Kidney capillary endothelial cell (primary cell): Measurements from ENCODE around the gene PLEKHN1.
"Not testable (repeated sequence)": the region's sequence is repeated elsewhere in the genome, so short reads cannot be mapped to it uniquely, and the experiment has no call there.

Source experiments
- DNase-seq: peaks from one replicate; pipeline ENCODE4 v3.0.0-alpha.2; 2018; ENCODE audit warnings: low spot score

The PLEKHN1 gene

DNA sequence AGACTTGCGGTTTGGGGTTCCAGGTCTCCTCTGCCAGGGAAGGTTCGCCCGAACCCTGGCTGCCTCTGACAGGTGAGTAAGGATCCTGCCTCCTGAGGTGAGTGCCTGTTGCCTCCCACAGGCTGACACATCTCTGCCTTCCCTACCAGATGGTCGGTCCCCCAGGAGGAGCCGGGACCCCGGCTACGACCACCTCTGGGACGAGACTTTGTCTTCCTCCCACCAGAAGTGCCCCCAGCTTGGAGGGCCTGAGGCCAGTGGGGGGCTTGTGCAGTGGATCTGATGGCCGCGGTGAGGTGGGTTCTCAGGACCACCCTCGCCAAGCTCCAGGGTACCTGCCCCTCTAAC, 8.0 kb downstream of the PLEKHN1 start:
- DNase-seq, result no peak

DNA sequence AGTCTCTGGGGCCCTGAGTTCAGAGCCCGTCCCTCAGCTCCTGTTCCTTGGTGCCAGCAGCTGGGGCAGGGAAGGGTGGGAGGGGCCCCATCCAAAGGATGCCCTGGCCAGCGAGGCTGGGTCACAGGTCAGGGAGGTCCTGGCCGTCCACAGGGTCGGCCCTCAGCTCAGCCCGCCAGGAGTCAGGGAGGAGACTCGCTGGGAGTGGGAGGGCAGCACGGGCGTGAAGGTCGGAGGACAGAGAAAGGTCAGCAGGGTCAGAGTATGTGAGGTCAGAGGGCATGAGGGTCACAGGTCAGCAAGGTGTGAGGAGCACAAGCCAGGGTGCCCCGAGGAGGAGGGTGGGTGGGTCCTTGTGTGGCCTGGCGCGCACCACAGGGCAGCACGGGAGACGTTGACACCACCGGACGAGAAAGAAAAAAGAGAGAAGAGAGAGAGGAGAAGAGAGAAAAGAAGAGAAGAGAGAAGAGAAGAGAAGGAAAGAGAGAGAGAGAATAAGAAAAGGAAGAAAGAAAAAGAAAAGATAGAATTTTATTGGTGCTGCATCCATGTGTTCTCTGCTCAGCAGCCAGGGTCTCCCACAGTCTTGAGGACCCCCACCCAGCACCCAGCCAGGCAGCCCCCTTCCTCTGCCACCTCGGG, 8.5 kb downstream of the PLEKHN1 start:
- DNase-seq, result no peak

DNA sequence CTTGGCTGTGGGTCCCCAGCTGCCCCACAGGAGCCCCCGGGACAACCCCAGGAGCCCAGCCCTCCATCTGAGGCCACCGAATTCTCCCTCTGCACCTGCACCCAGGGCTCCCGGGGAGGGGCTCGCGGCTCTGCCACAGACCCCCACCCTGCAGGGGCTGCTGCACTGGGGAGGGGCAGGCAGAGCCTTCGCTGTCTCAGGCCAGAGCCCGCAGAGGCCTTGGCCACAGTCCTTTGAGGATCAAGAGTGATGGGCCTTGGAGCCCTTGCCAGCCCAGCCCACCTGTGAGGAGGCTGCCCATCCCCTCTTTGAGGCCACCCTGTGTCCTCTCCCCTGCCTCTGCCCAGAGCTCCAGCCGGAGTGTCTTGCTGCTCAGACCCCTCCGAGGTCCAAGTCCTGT, 9.1 kb downstream of the PLEKHN1 start:
- DNase-seq, result no peak

DNA sequence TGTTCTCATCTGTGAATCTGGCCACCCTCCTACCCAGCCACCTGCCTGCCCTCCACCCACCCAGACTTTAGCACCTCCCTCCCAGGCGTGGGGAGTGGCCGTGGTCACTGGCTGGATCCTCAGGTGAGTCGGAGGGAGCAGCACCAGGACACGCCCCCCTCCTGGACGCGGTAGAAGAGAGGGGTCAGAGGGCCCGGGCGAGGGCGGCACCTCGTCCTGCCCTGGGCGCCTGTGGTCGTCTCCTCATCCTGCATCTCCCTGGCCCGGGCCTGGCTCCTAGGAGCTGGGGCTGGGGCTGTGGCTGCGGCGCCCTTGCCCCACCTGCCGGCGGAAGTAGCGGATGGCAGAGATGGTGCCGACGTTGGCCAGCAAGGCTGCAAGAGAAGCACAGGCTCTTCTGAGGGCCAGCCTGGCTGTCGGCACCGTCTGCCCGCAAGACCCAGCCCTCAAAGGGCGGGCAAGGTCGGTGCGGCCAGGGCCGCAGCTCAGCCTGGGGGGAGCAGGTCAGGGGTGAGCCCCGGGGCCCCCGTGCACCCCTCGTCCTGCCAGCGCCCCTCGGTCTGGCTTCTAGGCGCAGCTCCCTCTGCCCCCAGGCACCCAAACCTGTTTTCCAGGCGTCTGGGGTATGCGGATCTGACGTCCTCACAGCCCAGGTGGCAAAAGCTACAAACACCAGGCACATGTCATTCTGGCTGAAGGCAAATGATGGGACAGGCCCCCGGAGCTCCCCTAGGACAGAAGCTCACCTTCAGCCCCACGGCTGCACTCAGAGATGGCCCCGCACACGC, 9.8 kb downstream of the PLEKHN1 start:
- DNase-seq, result peak; percentile 48

DNA sequence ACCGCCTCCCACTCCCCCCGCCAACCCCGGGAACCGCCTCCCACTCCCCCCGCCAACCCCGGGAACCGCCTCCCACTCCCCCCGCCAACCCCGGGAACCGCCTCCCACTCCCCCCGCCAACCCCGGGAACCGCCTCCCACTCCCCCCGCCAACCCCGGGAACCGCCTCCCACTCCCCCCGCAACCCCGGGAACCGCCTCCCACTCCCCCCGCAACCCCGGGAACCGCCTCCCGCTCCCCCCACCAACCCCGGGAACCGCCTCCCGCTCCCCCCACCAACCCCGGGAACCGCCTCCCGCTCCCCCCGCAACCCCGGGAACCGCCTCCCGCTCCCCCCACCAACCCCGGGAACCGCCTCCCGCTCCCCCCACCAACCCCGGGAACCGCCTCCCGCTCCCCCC, 10.5 kb downstream of the PLEKHN1 start:
- DNase-seq, result not testable (repeated sequence)

DNA sequence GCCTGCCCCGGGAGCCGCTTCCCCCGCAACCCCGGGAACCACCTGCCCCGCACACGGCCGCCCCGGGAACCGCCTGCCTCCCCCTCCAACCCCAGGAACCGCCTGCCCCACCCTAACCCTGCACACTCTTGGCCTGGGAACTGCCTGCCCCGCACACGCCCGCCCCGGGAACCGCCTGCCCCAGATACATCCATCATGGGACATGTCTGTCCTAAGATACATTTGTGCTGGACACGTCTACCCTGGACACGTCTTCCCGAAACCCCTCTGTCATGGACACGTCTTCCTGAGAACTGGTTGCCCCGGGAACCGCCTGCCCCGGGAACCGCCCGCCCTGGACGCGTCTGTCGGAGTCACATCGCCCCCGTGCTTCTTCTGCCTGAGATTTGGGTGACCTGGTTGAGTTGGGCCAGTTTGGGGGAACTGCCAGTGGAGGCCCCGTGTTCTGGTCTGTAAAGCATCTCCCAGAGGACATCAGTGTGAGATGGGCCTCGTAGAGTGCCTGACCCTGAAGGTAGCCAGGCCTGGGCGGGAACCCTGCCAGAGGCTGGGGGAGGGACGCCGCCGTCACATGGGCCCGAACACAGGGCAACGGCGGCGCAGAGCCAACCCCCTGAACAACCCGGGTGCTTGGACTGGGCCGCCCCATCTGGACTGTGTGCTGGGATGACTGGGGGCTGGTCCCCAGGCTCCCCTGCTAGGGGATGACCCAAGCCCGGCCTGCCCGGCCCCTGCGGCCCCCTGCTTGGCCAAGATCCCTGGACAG, 12.0 kb downstream of the PLEKHN1 start:
- no peak for DNase-seq

DNA sequence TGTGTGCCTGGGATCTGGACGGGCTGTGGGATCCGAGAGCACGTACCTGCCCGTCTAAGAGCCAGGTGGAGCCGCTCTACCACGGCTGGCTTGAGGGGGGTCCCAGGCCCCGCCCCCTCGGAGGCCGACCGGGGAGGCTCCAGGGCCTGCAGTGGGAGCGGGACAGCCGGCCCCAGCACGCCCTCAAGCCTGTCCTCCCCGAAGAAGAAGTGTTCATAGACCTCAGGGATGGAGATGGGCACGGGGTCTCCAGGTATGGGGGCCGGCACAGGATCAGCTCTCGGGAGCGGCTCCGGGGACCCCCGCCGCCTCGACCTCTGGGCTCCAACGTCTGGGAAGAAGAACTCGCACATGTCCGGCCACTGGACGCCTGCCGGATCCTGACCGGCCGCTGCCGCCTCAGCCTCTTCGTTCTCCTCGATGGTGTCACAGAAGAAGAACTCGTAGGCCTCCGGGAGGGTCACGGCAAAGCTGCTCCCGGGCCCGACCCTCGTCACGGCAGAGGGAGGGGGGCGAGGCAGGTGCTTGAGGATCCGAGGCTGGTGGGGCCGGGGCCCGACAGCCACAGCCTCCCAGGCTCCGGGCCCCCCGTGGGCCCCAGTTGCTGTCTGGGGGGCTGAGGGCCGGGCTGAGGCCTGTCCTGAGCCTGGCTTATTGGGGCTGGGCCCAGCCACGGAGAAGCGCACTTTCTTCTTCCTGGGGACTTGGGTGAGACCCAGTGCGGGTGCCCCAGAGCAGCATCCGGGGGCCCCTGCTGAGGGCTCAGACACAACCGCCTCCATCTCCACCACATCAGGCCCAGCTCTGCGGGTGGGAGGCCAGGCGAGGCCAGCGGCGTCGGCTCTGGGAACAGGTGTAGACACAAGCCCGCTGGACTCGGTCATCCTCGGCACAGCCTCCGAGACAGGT, 12.8 kb downstream of the PLEKHN1 start:
- no peak for DNase-seq

DNA sequence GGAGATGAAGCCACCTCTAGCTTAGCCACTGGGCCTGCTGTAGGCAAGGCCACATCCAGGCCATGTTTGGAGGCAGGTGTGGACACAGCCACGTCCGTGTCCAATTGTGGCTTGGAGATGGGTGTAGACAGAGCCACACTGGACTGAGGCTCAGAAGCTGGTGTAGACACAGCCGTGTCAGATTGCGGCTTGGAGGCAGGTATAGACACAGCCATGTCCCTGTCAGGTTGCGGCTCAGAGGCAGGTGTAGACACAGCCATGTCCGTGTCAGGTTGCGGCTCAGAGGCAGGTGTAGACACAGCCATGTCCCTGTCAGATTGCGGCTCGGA, 13.4 kb downstream of the PLEKHN1 start:
- DNase-seq, result no peak

DNA sequence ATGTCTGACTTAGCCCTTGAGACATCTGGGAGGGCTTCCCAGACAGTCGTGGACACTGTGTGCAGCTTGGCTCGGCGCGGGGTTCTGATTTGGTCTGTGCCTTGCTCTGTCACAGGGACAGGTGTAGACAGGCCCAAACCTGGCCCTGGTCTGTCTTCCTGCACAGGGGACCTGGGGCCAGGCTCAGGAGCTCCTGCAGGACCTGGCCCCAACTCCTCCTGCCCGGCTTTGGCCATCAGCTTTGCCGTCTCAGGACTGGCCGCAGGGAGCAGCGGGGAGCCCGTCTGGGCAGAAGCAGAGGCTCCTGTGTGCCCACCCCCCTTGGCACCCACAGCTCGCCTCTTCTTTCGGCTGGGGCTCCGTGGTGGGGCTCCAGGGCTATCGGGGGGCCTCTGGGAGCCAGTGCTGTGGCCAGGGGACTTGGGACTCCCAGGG, 13.9 kb downstream of the PLEKHN1 start:
- no peak for DNase-seq

DNA sequence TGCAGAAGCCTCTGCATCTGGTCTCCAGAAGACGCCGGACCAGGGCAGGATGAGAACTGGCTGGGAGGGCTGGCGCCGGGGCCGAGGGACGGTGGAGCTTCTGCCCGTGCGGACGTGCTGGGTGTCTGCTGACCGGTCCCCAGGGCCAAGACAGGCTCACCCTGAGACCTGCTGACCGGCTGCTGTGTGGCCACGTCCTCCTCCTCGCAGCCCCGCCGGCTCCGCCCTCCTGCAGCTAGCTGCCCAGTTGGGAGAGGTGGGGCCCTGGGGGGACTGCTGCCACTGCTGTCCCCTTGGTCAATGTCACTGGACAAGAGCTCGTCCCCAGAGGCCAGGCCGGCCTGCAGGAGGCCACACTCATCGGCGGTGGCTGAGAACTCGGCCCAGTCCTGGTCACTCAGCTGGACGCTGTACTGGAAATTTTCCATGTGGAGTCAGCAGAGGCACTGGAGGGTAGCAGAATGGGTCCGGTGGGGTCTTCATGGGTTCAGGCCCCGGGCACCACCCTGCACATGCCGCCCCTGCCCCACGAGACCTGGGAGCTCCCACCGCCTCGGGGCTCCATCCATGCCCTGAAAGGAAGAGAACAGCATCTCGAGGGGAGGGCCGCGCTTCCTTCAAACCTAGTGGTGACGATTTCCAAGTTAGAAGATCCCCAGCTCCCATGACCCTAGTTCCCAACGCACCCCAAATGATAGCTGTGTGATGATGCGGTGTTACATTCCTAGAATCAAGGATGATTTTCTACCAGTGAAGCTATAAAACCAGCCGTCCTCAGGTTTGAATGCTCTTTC, 14.5 kb downstream of the PLEKHN1 start:
- DNase-seq, result no peak

DNA sequence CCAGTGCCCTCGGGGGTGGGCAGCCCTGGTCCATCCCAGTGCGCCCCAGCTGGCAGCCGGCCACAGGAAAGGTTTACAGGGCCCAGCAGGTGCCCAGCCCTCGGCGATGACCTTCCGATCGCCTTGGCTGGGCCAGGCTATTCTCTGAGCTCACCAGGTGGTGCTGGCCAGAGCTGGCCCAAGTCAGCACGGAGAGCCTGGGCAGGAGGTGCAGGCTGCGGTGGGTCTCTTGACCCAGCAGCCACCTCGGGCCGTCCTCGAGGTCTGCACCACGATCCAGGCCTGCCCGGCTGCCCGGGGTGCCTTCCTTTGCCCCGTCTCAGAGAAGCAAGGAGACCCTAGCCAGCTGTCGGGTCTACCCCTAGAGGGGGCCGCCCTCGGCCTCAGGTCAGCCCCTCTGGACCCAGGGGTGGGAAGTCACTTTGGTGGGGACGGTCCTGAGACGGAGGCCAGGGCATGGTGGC, 15.2 kb downstream of the PLEKHN1 start:
- DNase-seq, result no peak

DNA sequence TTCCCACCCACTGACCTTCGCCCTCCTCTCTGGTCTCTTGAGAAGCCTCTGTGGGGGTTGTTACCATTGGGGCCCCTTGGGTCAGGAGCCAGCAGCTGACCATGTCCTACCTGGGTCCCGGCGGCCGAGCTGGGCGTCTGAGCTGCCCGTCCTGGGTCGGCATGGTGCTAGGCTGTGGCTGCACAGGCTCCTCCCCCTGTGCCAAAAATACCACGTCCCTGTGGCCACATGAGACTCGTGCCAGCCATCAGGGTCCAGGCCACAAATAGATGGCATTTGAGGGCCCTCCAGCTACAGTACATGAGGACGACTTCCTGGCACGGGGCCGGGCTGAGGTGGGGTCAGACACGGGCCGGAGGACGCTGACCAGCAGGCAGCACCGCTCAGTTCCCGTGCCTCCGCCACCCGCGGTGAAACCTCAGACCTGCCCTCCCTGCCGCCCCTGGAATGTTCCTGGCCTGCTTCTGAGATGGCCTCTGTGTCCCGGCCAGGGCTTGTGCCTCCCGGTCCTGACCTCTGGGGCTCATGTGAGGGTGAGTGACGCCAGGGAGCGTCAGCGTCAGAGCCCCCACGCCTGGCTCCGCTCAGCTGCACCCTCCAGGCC, 15.8 kb downstream of the PLEKHN1 start, which contains the start of gene PERM1:
Gene PERM1, minus strand, starts transcription at position 139 of the 604 bp plus-strand sequence. CDS start 1,064 bp downstream, outside the sequence.
- no peak for DNase-seq

DNA sequence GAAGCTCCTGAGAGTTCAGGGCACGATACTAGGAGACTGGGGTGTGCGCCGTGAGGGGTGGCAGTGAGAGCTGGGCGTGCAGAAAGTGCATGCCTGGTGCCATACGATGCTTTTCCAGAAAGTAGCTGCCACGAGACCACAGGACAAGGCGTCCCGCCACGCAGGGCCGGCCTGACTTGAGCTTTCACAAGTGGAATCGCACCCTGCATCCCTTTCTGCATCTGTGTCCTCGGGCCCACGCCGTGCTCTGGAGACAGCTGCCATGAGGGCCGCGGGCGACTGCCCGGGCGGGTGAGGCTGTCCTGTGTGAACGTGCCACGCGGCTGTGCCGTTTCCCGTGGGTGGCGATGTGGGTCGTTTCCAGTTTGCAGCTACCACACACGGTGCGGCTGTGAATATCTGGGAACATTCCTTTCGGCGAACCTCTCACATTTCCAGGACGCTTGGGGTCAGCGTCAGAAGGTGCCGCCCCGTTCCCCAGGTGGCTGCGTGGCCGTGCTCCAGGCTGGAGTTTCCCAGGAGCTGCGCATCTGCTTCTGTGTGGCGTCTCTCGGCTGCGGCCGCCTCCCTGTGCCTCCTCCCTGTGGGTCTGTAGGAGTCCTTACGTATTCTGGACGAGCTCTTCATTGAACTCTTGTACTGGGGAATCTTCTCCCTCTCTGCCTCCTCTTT, 16.6 kb downstream of the PLEKHN1 start:
- DNase-seq, result no peak

DNA sequence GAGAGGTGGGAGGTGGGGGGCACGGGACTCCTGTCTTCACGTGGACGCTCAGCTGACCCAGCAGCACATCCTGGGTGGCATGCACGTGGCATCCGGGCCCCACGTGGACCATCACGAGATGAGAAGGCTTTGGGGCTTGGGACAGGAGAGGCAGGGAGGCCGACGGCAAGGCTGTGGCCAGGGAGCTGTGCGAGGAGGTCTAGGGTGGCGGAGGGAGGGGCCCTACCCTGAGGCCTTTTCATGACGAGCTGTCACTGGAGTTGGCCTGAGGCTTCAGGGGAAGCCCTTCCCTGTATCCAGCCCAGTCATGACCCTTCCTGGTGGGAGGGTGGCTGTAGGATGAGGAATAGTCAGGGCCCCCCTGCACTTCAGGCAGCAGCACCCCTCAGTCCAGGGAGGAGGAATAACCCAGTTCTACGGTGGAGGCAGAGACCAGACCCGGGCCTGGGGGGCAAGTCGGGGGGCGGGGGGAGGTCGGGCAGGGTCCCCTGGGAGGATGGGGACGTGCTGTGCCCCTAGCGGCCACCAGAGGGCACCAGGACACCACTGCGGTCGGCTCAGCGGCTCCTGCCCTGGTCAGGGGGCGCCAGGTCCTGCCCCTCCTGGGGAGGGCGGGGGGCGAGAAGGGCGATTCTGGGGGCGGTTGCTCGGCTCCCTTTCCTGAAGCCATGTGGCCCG, 17.7 kb downstream of the PLEKHN1 start:
- DNase-seq, result no peak

DNA sequence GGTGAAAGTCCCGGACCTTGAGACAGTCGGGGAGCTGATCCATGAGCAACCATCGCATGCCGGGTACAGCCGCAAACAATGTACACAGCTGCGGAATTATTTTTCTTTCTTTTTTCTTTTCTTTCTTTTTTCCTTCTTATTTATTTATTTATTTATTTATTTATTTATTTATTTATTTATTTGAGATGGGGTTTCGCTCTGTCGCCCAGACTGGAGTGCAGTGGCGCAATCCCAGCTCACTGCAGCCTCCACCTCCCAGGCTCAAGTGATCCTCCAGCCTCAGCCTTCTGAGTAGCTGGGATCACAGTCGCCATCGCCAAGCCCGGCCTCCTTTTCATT, 18.2 kb downstream of the PLEKHN1 start:
- no peak for DNase-seq

DNA sequence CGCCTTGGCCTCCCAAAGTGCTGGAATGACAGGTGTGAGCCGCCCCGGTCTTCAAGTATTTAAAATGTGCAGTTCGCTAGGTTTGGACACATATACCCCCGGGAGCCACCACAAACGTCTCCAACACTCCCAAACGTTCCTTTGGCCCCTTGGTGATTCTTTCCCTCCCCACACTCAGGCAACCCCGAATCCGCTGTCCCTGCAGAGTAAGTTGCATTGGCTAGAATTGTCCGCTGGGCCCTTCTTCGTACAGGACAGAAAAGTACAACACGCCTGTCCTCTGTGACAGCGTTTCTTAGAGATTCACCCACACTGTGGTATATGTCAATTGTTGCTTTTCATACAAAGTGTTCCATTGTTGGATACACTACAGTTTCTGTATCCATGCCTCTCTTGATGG, 18.8 kb downstream of the PLEKHN1 start:
- DNase-seq, result no peak

DNA sequence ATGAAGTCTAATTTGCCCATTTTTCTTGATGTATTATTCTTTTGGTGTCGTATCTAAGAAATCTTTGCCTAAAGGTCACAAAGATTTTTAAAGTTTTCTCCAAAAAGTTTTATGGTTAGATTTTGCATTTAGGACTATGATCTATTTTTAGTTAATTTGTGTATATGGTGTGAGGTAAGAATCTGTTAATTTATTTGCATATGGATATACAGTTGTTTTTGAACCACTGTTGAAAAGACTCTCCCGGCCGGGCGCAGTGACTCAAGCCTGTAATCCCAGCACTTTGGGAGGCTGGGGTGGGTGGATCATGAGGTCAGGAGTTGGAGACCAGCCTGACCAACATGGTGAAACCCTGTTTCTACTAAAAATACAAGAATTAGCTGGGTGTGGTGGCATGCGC, 21.8 kb downstream of the PLEKHN1 start:
- not testable (repeated sequence) for DNase-seq

DNA sequence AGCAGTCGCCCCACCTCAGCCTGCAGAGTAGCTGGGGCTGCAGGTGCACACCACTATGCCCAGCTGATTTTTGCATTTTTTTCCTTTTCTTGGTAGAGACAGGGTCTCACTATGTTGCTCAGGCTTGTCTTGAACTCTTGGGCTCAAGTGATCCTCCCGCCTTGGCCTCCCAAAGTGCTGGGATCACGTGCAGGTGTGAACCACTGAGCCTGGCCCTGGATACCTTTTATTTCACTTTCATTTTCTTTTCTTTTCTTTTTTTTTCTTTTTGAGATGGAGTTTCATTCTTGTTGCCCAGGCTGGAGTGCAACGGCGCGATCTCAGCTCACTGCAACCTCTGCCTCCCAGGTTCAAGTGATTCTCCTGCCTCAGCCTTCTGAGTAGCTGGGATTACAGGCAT, 25.0 kb downstream of the PLEKHN1 start:
- DNase-seq, result not testable (repeated sequence)

DNA sequence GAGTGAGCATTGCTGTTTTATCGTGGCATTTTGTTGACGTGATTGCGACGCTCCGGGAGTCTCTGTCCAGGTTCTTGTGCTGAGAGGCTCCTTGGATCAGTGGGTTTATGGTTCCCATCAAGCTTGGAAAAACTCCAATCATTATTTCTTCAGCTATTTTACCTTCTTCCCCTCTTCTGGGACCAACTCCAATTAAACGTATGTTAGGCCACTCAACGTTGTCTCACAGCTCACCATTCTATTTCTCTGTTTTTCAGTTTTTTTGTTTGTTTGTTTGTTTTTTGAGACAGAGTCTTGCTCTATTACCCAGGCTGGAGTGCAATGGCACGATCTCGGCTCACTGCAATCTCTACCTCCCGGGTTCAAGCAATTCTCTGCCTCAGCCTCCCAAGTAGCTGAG, 25.6 kb downstream of the PLEKHN1 start:
- no peak for DNase-seq

DNA sequence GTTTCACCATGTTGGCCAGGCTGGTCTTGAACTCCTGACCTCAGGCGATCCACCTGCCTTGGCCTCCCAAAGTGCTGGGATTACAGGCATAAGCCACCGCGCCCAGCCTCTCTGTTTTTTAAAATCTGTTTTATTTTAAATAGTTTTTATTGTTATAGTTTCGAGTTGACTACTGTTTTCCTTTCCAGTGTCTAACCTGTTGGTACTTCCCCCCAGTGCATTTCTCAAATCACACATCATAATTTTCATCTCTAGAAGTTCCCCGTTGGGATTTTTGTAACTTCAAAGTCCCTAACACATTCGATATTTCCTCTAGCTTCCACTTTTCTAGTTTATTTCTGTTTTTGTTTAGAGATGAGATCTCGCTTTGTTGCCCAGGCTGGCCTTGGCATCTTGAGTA, 26.1 kb downstream of the PLEKHN1 start:
- no peak for DNase-seq
